Measurements from ENCODE around the gene ASPHD2.
A peak's percentile ranks its signal among the peaks of the same experiment; 100 is the strongest.

The ASPHD2 gene

DNA sequence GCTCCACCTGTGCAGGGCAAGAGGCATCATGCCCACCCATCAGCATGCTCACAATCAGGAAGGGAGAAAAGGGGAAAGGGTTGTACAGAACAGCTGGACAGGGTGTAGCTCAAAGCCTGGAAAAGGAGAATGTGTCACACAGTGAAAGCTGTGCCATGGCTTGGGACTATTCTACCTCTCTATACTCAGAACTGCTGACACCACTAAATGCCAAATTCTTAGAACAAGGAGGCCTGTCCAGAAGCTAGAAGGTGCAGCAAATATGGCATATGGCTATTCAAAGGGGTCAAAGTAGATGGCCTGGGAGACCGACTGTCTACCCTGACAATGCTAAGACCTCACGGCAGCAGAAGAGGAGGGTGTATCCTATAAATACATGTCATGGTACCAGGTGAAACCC lies 41.7 kb downstream of the ASPHD2 start:
- no peak for FAIRE-seq

DNA sequence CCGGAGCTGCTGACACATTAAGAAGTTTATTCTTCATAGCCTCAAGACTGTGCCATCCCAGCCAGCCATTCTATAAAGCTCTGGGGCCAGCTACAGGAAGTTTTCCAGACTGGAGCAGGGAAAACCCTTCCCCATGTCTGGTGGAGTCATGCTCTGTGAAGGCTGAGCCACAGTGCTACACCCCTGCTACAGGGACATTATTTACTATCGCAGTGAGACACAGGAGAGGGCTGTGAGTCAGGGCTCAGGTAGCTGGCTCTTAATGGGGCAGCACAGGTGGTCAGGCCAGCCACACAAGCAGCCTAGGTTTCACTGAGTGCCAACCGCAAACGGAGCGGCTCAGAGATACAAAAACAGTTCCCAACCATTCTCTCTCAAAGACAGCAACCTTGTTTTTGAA lies 42.5 kb downstream of the ASPHD2 start:
- FAIRE-seq, result no peak
- DNase-seq (ENCODE audit: insufficient read length, low spot score), result no peak

More for the DNA sequence above, 41.7 kb downstream of the ASPHD2 start:
- no peak for DNase-seq (ENCODE audit: insufficient read length, low spot score)

DNA sequence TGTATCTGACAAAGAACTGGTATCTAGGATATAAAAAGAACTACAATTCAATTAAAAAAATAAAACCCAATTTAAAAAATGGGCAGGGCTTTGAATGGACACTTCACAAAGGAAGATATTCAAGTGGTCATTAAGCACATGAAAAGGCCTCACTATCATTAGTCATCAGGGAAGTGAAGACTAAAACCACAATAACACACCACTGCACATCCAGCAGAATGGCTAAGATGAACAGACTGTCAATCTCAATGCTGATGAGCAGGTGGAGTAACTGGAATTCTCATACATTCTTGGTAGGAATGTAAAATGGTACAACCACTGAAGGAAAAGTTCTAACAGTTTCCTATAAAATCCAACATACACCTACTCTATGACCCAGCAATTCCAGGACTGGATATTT lies 45.6 kb downstream of the ASPHD2 start:
- no peak for FAIRE-seq
- no peak for DNase-seq (ENCODE audit: insufficient read length, low spot score)

DNA sequence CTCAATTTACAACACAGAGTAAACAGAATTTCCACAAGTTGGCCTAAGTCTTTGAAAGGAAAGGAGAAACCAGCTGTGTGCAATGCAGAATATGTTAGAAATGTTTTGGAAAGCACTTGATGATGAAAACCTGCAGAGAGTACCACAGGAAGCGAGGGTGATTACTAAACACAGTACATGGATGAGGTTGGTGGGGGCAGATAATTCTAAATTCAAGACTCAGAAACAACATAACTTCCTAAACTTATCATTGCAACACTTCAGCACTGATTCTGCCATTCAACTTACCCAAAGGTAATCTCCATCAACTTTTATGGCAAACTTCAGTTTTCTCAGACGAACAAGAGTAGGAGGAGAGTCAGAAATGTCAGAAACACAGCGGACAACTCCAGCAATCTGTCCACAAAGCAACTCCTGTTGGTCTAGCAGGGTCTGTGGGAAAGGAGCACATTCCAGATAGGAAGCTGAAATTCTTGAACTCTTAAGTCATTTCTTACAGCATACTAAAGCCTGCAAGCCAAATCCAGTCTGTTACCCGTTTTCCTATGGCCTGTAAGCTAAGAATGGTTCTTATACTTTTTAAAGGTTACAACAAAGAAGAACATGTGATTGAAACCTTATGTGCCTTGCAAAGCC lies 47.8 kb downstream of the ASPHD2 start:
- no peak for FAIRE-seq

DNA sequence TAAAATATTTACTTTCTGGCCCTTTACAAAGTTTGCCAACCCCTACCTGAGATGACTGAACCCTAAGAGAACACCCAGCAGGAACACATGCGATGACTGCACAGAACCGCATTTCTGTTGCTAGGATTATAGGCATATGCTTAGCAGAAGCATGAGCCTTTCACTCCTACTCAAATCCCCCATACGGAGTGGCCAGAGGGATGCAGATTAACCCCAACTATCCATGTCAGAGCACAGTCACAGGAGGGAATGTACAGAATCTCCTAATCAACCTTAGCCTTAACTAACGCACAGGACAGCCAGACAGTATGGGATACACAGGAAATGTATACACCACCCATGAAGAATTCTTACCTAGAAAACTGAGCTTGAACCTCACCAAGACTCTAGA lies 48.3 kb downstream of the ASPHD2 start:
- FAIRE-seq (no peak), DNase-seq (ENCODE audit: insufficient read length, low spot score) (no peak)

More for the DNA sequence above, 47.8 kb downstream of the ASPHD2 start:
- DNase-seq (ENCODE audit: insufficient read length, low spot score), result no peak

DNA sequence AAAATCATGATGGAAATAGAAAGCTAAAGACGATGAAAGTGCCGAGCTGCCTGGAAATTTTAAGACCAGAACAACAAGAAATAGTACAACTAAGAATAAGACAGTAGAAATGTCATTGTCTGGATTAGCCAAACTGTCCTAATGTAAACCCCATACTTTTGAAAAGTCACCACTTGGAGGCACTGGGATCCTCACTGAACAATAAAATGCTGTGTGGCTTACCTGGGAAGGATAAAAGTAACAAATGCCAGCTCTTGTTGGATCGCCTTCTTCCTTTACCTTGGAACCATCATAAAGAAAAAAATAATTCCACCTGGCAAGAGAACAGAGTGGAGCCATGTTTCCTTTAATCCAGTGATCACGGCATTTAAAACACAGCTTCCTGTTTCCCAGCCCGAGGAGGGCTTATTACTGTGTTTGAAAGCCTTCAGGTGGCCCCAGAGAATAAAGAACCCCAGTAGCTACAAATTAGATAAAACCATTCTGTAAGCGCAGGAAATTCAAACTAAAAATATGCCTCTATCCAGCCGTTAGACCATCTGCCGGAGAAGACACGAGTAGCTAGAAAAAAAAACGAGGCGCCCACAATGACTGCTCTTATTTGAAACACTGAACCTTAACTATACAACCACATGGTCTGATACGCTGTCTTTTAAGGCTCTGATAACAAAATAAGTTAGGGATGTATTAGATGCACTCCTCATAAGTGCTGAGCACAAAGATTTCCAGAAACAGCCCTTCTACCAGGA lies 50.2 kb downstream of the ASPHD2 start:
- DNase-seq (ENCODE audit: insufficient read length, low spot score), result no peak
- peak; percentile 68 for FAIRE-seq

DNA sequence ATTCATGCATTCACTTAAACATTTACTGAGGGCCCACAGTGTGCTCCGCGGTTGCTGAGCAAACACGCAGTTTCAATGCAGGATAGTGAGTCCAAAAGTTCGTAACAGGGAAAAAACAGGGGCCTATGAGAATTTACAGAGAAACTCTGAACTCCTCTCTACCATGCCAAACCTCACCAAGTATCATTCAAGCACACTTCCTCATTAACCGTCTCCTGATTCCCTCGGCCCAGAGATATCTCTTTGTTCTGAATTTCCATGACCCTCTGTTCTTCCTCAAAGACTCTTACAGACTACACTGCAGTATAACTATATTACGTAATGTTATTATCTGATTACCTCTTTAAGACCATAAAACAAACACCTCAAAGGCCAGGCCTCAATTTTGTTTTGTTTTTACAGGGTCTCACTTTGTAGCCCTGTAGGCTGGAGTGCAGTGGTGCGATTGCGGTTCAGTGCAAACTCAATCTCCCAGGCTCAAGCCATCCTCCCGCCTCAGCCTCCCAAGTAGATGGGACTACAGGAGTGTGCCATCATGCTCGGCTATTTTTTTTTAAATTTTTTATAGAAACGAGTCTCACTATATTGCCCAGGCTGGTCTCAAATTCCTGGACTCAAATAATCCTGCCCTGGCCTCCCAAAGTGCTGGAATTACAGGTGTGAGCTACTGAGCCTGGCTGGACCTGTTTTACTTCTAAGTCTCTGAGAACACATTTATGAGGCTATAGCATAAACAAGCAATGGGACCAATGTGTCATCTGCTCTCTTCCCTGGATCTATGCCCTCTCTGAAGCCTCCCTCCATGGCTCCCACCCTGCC lies 50.9 kb downstream of the ASPHD2 start:
- DNase-seq (ENCODE audit: insufficient read length, low spot score) (no peak), FAIRE-seq (peak; percentile 84)

DNA sequence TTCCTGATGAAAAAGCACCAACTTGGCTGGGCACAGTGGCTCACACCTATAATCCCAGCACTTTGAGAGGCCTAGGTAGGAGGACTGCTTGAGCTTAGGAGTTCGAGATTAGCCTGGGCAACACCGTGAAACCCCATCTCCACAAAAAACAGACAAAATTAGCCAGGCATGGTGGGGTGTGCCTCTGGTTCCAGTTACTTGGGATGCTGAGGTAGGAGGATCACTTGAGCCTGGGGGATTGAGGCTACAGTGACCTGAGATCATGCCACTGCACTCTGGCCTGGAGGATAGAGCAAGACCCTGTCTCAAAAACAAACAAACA lies 51.5 kb downstream of the ASPHD2 start:
- no peak for DNase-seq (ENCODE audit: insufficient read length, low spot score)
- FAIRE-seq, result no peak

DNA sequence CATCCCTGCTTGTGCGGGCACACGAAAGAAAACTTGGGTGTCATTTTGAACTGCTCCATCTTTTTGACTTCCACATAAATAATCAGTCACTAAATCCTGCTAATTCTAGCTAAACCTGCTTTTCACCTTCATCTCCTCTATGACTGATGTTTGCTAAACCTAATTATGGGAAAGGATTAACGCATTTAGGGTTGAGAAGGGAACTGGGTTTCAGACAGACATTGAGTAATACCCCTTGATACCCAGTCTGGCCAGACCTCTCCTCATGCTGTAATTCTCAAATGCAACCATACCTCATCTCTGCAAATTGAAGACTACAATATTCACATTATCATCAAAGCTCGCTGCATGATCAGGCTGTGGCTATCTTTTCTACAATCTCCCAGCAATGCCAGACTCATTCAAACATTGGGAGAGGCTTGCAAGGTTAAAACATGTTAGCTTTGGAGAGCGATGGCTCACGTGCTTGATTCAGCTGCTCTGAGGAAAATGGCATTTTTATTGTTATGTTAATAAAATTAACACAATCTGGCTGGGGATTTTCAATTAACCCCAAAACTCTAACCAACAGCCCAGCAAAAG lies 52.1 kb downstream of the ASPHD2 start:
- DNase-seq (ENCODE audit: insufficient read length, low spot score) (no peak), FAIRE-seq (no peak)

DNA sequence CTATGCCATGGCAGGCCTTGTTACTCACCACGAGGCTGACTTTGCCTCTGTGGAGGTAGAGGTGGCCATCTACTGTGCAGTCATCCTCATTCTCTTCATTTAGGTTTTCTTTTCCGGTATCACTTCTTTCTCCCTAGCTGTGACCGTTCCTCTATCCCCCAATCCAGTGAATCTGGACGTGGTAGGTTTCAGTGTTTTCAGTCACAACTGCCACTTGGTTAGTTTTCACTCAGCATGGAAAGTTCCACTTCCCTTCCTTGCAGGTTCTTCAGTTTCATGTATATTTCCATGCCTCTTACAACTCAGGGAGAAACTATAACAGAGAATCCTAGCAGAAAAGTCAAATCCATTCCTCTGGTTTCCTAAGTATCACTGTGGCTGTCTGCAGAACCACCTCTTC lies 52.6 kb downstream of the ASPHD2 start:
- FAIRE-seq (peak; percentile 79), DNase-seq (ENCODE audit: insufficient read length, low spot score) (no peak)

DNA sequence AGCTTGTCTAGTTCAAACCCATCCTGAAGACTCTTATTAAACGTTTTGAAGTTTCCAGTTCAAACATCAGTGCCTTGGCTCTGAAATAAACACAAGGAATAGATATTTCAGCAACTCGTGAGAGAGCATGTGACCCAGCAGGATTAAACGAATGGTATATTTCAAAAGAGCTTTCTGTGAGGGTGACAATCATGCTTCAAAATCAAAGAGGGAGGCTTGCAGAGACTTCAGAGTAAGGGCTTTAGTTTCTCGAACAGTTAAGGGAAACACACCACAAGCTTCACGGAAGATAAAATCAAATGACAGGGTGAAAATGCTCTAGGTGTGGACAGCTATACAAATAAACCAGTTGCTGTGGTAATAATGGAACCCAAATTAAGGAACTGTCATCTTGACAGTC lies 53.1 kb downstream of the ASPHD2 start:
- DNase-seq (ENCODE audit: insufficient read length, low spot score), result no peak
- peak; percentile 53 for FAIRE-seq

DNA sequence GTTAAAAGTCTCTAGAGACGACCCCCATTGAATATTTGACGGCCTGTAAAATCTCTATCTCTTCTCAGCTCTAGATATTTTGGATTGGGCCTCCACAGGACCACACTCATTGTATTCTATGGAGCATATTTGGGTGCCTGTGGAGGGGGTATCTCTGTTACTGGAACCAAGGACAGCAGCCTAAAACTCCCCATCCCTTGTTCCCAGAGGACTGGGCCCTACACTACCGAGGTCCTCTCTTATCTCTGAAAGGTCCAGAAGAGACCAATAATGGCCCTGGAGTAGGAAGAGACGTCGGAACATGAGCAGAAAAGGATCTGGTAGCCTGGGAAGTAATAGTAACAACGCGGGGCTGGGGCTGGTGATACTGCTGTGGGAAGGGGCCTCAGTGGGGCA lies 54.0 kb downstream of the ASPHD2 start:
- DNase-seq (ENCODE audit: insufficient read length, low spot score) (no peak), FAIRE-seq (peak; percentile 52)

DNA sequence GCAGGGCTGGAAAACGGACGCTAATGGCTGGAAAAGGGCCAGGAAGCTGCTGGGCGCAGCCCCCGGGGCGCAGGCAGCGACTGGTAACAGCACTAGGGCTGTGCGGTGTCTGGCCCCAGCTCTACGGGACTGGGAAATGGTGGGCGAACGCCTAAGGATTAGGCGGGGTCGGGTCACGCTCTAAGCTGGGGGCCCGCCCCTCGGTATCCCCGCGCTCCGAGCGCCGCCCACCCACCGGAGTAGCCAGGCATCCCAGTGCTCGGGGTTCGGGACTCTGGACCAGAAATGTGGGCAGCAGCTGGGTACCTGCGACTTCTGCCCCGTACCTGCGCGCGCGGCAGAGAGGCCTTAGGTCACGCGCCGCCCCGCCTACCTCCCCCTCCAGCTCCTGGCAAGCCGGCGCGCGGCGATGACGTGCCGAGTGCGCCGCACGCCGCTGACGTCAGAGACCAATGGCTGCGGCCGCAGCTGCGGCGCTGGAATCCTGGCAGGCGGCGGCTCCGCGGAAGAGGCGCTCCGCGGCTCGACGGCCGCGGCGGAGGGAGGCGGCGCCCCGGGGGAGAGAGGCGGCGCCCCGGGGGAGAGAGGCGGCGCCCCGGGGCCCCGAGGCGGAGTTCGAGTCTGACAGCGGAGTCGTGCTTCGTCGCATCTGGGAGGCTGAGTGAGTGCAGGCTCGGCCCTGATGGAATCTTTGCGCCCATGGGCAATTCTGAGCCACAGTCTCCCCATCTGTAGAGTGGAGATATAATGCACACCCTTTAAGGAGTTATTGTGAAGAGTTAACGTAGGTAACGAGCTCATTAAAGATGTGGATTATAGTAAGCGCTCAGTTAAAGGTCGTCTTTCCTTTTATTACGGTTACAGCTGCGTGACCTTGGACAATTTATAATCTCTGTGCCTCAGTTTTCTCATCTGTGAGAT lies 54.6 kb downstream of the ASPHD2 start, which contains the start of the genes HPS4 and SRRD:
Gene HPS4, minus strand, starts transcription at position 345 of the 921 bp plus-strand sequence. CDS start 2,021 bp downstream, outside the sequence.
Gene SRRD, plus strand, starts transcription at position 439 of the 921 bp plus-strand sequence. Its CDS starts 14 bp downstream, at position 453.
- DNase-seq (ENCODE audit: insufficient read length, low spot score) (peak; percentile 81), FAIRE-seq (peak; percentile 79)

DNA sequence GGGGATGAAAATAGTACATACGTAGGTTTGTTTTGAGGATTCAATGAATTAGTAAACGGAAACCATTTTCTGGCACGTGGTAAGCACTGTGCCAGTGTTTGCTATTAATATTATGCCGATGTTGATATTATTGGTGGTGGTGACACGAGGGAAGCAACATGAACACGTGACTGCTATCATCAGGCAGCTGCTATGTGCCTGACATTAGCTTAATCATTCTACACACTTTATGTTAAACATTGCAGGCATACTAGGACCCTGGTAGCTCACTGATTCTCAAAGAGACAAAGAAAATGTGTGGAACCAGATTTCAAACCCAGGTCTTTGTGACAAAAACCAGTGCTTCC lies 55.3 kb downstream of the ASPHD2 start:
- FAIRE-seq, result peak; percentile 47
- DNase-seq (ENCODE audit: insufficient read length, low spot score), result no peak

DNA sequence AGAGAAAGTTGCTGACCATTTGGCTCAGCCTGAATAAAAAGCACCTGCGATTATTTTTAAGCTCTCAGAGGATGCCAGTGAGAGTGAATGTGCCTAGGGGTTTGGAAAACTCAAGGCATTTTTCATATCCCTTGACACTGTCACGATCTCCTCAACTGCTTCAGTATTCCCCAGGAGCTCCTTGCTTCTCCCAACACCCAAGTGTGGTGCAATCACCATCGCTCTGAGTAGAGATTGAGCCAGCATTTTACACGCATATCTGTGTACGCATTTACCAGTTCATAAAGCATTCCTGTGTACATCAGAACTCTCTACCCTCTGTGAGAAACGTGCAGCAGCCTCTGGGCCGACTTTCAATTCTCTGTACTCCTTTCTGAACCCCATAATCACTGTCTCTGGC lies 56.0 kb downstream of the ASPHD2 start:
- no peak for DNase-seq (ENCODE audit: insufficient read length, low spot score)
- no peak for FAIRE-seq

DNA sequence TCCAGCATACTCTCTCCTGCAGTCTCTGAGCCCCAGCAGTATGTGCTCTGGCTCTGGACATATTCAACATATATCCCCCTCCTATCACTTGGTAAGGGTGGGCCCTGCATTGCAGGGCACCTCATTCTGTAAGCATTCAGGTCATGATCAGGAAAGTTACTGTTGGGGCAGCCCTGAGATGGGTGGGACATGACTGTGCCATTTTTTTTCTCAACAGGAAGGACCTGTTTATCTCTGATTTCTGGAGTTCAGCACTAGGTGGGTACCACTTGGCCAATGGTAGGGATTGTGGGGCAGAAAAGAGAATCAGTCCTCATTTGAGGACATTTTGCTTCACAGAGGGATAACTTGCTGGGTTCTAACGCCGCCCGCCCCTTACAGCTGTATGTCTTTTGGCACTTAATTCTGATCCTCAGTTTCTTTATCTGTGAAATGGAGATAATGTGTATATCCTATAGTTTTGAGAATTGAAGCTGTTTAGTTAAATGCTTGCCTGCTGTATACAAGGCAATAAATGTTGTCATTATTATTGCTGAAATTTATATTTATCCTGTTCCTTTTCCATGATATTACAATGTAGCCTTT lies 56.8 kb downstream of the ASPHD2 start:
- DNase-seq (ENCODE audit: insufficient read length, low spot score) (no peak), FAIRE-seq (no peak)

DNA sequence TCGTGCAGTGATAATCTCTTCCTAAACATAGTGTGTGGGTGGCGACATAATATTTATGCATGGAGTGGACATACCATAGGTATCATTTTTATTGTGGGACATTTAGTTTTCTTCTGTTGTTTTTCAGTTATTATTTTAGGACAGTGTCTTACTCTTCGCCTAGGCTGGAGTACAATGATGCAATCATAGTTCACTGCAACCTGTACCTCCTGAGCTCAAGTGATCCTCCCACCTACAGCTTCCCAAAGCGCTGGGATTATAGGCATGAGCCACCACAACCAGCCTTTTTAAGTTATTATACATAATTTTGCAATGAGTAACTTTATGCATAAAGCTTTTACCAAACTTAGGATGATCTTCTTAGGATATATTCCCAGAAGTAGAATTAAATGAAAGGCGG lies 57.3 kb downstream of the ASPHD2 start:
- no peak for DNase-seq (ENCODE audit: insufficient read length, low spot score)
- no peak for FAIRE-seq

DNA sequence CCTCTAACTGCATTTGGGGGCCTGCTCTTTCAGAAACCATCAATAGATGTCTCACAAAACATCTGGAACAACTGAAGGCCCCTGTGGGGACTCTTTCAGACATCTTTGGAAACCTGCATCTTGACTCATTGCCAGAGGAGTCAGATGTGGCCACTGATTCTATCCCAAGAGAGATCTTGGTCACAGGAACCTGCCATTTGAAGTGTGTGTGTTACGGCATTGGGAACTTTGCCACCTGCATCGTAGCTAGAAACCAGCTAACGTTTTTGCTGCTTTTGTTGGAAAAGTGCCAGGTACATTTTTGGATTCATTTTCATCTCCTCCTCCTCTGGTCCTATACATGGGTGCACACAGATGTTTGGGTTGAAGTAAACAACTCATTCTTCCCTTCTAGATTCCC lies 58.9 kb downstream of the ASPHD2 start:
- no peak for FAIRE-seq
- DNase-seq (ENCODE audit: insufficient read length, low spot score), result no peak

DNA sequence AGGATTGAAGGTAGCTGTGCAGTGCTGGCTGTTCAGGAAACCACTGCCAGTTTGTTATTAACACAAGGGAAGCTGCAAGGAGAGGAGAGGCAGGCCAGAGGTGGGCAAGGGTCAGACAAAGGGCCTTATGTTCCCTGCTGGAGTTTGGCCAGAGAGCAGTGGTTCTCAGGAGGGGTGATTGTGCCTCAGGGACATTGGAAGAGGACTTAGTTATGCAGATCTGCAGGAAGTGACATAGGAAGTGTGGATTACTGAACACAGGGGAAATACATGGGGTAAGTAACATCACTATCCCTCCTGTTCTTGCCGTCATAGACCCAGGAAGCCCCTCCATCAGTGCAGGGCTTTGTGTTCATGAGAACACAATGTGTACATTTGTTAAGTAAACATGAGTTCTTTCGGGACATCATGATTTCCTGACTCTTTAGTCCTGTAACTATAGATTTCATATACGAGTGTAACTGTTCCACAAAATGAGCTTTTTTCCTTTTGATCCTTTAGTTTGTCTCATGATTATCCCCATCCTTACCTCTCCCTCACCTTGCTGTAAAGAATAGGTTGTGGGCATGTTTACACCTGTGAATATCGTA lies 60.5 kb downstream of the ASPHD2 start:
- no peak for DNase-seq (ENCODE audit: insufficient read length, low spot score)
- FAIRE-seq, result no peak
